Effector CD4-positive, alpha-beta T cell (primary cell): ENCODE measurements around the gene HOXD9.

Experiments
- DNase-seq: peaks from one replicate; pipeline ENCODE4 v3.0.0-alpha.2; 2020

Gene HOXD9

DNA sequence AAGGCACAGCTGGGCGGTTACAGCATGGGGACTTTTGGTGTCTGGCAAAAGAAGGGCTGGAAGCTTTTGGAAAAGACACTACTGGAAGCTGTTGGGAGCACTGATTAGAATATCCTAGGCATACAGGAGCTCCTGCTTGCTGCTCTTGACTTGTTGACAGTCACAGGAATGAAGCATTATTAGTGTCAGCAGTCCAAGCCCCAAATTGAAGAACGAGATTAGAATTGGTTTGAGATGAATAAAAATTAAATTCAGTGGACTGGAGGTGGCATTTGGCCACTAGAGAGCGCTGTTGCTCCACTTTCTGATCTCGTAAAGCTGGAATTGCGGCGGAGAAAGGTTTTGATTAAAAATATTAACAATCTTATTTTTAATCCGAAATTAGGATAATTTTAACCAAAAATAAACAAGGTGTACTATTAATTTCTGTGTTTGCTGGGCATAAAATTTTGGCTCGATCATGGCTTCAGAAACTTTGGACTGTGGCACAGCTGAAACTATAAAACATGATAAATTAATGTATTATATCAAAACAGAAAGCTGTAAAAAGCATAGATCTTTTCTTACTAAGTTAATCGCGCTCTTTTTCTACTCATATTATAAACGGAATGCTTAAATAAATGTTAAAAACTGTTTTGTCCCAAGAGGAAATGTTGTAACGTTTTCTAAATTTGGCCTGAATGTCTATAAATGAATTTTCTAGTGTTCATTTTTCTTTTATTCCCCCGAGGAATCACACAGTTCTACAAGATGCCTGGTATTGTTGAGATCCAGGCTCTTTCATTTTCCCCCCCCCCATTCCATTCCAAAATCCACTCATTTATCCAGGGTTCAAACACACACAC, 4.6 kb downstream of the HOXD9 start:
- peak; percentile 68 for DNase-seq

GRCh38 chr2:176127774-176128072, 5.2 kb downstream of the HOXD9 start:
- DNase-seq = no peak

GRCh38 chr2:176128172-176128981, 5.9 kb downstream of the HOXD9 start:
- DNase-seq = no peak

DNA sequence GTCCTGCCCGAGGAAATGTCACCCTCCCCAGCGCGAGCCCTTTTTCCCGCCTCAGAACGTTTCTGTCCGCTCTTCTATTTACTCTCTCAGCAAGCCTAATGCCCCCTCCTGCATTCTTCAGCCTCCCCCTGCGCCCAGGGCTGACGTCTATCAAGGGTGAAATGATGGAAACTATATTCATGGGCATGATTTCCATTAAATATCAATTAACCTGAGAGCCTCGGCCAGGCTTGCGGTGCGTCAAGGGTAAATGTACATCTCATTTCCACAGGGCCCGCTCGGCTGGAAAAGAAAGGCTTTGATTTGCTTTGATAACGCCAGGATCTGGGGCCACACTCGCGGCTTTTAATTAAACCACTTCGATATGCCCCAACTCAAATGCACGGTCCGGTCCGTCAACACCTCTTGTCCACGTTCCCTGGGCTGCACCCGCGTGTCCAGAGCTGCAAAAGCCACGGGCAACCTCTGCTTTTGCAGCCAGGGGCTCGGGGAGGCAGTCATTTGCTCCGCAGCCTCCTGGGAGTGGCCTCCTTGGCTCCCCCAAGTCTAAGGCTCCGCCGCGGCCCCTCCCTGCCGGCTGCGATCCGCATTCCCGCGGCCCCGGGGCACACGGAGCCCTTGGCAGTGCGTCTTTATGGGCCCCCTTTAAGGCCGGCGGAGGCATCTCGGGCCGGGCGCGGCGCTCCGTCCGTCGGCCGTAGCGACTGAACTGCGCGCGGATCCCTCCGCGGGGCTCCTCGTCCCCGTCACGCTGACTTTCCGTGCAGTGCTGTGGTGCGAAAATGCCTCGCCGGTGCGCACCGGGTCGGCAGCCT, 6.7 kb downstream of the HOXD9 start, which contains the start of gene HOXD8:
HOXD8 (plus strand) TSS at position 724 of the 815 bp plus-strand sequence. CDS start 662 bp downstream, outside the sequence.
- no peak for DNase-seq

GRCh38 chr2:176129813-176130146, 7.3 kb downstream of the HOXD9 start:
- no peak for DNase-seq

DNA sequence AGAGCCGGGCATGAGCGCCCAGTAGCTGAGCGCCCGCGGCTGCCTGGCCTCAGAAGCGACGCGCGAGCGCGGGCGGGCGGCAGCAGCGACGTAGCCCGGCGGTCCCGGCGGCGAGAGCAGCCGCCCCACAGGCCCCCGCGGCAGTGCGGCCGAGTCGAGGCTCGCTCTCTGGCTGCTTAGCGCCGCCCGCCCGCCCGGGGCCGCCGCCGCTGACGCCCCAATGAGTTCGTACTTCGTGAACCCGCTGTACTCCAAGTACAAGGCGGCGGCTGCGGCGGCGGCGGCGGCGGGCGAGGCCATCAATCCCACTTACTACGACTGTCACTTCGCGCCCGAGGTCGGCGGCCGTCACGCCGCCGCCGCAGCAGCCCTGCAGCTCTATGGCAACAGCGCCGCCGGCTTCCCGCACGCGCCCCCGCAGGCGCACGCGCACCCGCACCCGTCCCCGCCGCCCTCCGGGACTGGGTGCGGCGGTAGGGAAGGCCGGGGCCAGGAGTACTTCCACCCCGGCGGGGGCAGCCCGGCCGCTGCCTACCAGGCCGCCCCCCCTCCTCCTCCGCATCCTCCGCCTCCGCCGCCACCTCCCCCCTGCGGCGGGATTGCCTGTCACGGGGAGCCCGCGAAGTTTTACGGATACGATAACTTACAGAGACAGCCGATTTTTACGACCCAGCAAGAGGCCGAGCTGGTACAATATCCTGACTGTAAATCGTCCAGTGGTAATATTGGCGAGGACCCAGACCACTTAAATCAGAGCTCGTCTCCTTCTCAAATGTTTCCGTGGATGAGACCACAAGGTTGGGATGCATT, 7.8 kb downstream of the HOXD9 start:
- no peak for DNase-seq

DNA sequence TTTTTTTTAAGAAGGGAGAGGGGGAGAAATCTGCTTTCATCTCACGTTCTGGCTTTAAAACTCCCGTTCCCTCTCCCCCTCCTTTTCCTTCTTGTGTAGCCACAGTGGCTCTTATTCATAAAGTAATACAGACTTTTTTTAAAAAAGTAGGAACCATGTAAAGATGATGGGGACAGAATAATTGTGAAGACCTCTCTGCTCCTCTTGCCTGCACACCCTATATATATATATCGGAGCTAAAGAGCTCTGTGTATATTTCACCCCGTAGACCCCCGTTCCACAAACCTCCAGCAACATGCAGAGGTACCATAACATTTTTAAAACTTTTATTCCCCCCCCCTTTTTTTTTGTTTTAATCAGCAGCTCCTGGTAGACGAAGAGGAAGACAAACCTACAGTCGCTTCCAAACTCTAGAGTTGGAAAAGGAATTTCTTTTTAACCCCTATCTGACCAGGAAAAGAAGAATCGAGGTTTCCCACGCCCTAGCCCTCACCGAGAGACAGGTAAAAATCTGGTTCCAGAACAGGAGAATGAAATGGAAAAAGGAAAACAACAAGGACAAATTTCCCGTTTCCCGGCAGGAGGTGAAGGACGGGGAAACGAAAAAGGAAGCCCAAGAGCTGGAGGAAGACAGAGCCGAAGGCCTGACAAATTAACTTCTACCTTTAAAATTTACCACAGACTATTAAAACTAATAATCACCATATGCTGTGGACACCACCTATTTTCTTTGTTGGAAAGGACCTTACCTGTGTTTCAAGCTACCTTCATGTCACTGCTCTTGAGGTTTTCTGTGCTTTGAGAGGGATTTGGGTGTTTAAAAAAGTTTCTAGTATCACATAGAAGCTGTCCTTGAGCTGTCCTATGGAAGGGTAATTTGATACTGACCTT, 8.7 kb downstream of the HOXD9 start:
- no peak for DNase-seq

DNA sequence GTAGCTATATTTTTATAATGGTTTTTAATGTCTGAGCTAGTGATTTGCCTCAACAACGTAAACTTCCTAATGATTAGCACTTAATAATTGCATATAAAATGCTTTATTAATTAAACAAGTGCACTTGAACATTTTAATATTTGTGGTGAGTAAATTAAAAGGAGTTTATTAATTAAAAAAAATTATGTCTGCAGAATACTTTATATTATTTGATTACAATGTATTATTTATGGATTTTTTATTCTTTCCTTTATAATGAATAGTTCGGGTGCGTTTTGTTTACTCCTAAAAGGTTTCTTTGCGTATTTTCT, 9.3 kb downstream of the HOXD9 start:
- no peak for DNase-seq

DNA sequence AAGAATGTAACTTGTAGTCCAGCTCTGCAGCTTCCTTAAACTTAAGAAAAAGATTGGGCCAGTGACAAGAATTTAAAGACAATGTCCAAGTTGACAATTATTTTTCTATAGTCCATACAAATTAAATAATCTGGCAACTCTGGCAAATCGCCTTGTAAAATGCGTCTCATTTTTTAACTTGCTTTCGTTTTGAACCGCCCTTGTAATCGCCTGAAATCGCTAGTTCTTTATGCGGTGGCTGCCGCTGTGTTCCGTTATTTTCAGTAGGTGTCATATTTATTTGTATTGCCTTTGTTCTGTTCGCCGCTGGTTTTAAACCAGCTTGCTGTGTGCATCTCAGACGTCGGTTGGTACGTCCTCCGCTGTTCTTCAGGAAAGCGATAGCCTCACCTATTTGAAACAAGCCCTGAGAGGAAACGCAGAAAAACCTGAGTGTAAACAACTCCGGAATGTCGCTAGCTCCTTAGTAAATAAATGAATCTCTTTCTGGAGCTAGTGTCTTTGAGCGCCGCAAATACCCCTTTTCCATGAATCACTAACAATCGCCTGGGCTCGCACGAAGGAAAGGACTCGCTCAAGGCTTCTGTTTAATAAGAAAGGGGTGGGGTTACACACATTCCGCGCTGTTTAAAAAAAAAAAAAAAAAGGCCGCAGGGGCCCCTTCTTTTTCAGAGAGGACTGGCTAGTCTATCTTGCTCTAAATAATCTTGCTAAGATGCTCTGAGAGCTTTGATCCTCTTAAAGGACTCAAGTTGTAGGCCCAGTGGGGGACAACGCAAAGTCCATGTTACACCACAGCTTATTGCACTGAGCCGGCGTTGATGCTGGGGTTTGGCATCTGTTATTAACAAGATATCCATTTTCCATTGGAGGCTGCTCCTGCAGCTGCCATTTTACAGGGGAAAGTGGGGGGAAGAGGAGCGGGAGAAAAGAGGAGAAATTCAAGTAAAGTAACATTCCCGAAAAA, 10.0 kb downstream of the HOXD9 start:
- DNase-seq = no peak

DNA sequence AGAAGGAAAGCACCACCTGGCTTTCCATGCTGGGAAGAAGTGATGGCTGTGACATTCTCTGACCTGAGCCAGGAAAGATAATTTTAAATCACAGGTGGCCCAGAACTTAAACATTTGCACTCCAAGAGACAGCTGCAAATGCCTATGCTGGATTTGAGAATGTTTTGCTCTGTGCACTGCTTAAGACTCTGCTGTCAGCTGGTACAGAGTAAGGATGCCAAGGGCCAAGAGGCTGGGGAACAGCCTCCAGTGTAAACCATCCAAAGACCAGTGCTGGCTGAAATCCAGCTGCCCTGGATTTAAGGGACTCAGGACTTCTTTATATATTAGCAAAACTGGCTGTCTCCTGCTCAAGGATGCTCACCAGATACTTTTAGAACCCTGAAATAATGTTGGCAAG, 10.9 kb downstream of the HOXD9 start:
- no peak for DNase-seq

GRCh38 chr2:176134035-176134434, 11.5 kb downstream of the HOXD9 start:
- DNase-seq = no peak

DNA sequence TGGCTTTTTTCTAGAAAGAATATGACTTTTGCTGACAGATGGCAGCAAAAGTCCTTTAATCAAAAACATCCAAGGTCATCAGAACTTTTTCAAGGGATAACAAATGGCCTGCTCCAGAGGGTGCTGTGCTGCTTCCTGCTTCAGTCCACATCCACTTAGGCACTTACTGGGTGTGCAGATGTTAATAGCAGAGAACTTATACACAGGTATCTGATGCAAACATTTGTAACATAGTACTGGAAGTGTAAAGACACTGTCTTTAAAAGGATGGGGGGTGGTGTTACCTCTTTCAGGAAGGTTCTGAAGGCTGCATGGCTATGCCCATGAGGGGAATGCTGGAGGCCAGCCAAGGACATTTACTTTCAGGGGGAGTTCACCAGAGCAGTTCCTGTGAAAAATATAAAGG, 12.5 kb downstream of the HOXD9 start:
- DNase-seq = no peak

- no peak for DNase-seq
These were observed 14.1 kb downstream of the HOXD9 start for GRCh38 chr2:176136374-176137251.

DNA sequence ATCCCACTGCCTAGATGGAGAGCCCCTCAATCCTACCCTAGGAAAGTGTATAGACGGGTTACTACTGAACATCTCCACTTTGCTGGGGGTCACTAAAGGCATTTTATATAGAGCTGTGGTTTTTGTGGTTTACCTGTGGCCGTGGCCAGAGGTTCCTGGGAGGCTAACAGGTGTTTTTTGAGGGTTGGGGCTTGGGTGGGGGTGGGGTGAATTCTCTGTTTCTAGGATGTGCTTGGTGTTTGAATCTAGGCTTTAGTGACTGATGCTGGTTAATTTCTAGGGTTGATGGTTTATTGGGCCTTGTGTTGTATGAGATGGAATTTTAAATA, 14.7 kb downstream of the HOXD9 start:
- no peak for DNase-seq

DNA sequence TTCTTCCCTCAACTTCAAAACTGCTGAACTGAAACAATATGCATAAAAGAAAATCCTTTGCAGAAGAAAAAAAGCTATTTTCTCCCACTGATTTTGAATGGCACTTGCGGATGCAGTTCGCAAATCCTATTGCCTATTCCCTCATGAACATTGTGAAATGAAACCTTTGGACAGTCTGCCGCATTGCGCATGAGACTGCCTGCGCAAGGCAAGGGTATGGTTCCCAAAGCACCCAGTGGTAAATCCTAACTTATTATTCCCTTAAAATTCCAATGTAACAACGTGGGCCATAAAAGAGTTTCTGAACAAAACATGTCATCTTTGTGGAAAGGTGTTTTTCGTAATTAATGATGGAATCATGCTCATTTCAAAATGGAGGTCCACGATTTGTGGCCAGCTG, 15.4 kb downstream of the HOXD9 start:
- DNase-seq = no peak

DNA sequence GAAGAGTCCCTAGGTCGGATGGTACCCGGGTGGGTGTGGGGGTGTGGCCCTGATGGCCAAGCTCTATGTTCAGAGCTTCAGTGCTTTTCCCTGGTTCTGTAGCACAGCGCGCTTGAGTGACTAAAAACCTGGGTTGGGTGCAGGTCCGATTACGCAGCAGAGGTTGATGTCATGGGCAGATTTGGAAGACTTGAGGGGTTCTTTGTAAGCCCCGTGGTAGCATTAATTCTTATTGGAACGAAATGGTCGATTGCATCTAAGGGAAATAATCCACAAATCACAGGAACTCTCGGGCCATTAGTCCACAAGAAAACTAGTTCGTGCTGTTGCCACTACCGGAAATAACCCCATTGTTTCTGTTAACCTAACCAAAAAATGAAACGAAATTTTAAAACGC, 16.0 kb downstream of the HOXD9 start:
- DNase-seq = no peak

GRCh38 chr2:176138923-176139660, 16.6 kb downstream of the HOXD9 start:
- no peak for DNase-seq

DNA sequence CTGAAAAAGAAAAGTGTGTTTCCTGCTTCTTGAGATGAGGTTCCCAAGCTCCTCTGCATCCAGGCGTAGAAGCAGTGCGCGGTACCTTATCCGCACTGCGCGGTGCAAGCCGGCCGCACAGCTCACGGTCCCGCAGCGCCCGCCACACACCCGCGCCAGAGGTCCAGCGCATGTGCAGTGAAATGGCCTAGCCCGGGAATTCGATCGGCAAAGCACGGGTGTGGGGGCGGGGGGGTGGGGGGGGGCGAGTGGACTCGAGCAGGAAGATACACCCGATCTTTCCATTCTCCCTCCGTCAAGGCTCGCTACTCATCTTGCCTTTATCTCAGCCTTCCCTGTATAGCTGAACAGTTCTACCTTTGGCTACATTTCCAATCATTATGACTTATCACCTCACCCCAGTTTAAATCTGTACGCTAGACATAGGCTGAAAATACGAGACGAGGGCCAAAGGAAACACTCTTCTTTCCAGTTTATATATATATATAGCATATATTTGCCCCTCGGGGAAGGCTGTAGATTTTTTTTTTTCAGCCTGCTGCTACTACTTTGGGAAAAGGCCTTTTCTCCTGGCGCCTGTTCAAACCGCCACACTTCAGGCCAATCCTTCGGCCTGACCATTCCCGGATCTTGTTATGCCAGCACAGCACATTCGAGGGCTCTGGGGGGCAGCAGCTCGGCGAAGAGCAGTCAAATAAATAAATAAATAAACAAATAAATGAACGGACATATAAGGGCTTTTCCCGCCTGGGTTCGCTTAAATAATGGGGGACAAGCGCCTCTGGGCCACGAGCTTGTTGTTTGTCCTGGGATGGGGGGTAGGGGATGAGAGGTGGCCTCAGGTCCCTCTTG, 17.4 kb downstream of the HOXD9 start:
- DNase-seq = no peak
